H9 (cell line): ENCODE data around the gene SOX30. TPM values are rescaled to one million over a fixed set of nuclear protein-coding genes. Genes with fewer than 3 reads are reported as not detected.

Experiments used
- DNase-seq: peaks from one replicate; pipeline ENCODE4 v3.0.0-alpha.2; 2017
- H2AFZ ChIP-seq: one replicate; pipeline ENCODE4 v1.6.1; 2013; ENCODE audit warnings: mild to moderate bottlenecking, low read length, control low read depth, moderate library complexity
- H2AK5ac ChIP-seq: 2 replicates; pipeline ENCODE4 v1.6.1; 2013; ENCODE audit warnings: low read length, control low read depth, mixed read lengths; ENCODE audit not compliant: insufficient read length
- H2BK120ac ChIP-seq: one replicate; pipeline ENCODE4 v1.6.1; 2013; ENCODE audit warnings: low read depth, mild to moderate bottlenecking, low read length, control low read depth, inconsistent platforms; ENCODE audit not compliant: poor library complexity, severe bottlenecking
- H2BK12ac ChIP-seq: 2 replicates; pipeline ENCODE4 v1.6.1; 2013; ENCODE audit warnings: low read length, control low read depth, mixed read lengths, low read depth; ENCODE audit not compliant: insufficient read length
- H2BK15ac ChIP-seq: 2 replicates; pipeline ENCODE4 v1.6.1; 2013; ENCODE audit warnings: low read depth, low read length, control low read depth
- H2BK20ac ChIP-seq: one replicate; pipeline ENCODE4 v1.6.1; 2013; ENCODE audit warnings: low read depth, mild to moderate bottlenecking, low read length, control low read depth, inconsistent platforms; ENCODE audit not compliant: poor library complexity, severe bottlenecking
- H2BK5ac ChIP-seq: 2 replicates; pipeline ENCODE4 v1.6.1; 2013; ENCODE audit warnings: low read length, control low read depth, mixed read lengths; ENCODE audit not compliant: insufficient read length
- H3K14ac ChIP-seq: 2 replicates; pipeline ENCODE4 v1.6.1; 2013; ENCODE audit warnings: low read length, control low read depth; ENCODE audit not compliant: insufficient read depth
- H3K18ac ChIP-seq: 2 replicates; pipeline ENCODE4 v1.6.1; 2013; ENCODE audit warnings: low read depth, mild to moderate bottlenecking, mixed read lengths, low read length, control low read depth; ENCODE audit not compliant: insufficient read length
- H3K23ac ChIP-seq: 2 replicates; pipeline ENCODE4 v1.6.1; 2013; ENCODE audit warnings: low read length, control low read depth, mixed read lengths, low read depth; ENCODE audit not compliant: insufficient read length
- H3K23me2 ChIP-seq: 2 replicates; pipeline ENCODE4 v1.6.1; 2013; ENCODE audit warnings: low read depth, mild to moderate bottlenecking, mixed read lengths, low read length, control low read depth; ENCODE audit not compliant: insufficient read length, poor library complexity, severe bottlenecking
- H3K27ac ChIP-seq: 2 replicates; pipeline ENCODE4 v1.5.1; 2013; ENCODE audit warnings: low read length, control low read depth, mixed read lengths, low read depth; ENCODE audit not compliant: insufficient read length
- H3K27me3 ChIP-seq: 2 replicates; pipeline ENCODE4 v1.6.1; 2013; ENCODE audit warnings: low read length, control low read depth, inconsistent platforms; ENCODE audit not compliant: insufficient read depth
- H3K4ac ChIP-seq: 2 replicates; pipeline ENCODE4 v1.6.1; 2013; ENCODE audit warnings: low read depth, mild to moderate bottlenecking, control low read depth, inconsistent platforms, low read length, moderate library complexity
- H3K4me1 ChIP-seq: 2 replicates; pipeline ENCODE4 v1.6.1; 2013; ENCODE audit warnings: low read length, control low read depth, inconsistent platforms; ENCODE audit not compliant: insufficient read depth
- H3K4me2 ChIP-seq: 2 replicates; pipeline ENCODE4 v1.6.1; 2013; ENCODE audit warnings: low read length, control low read depth, mixed read lengths; ENCODE audit not compliant: insufficient read length, insufficient read depth
- H3K56ac ChIP-seq: 2 replicates; pipeline ENCODE4 v1.6.1; 2013; ENCODE audit warnings: low read depth, mild to moderate bottlenecking, mixed read lengths, low read length, control low read depth; ENCODE audit not compliant: insufficient read length
- H3K79me1 ChIP-seq: 2 replicates; pipeline ENCODE4 v1.6.1; 2013; ENCODE audit warnings: low read depth, mild to moderate bottlenecking, moderate library complexity, low read length, control low read depth, inconsistent platforms; ENCODE audit not compliant: insufficient read depth, poor library complexity, severe bottlenecking
- H3K79me2 ChIP-seq: 2 replicates; pipeline ENCODE4 v1.6.1; 2013; ENCODE audit warnings: low read length, control low read depth, inconsistent platforms; ENCODE audit not compliant: insufficient read depth
- H3K9ac ChIP-seq: 2 replicates; pipeline ENCODE4 v1.6.1; 2013; ENCODE audit warnings: low read length, control low read depth, mixed read lengths; ENCODE audit not compliant: insufficient read length; ENCODE audit errors: extremely low read depth
- H3K9me3 ChIP-seq: one replicate; pipeline ENCODE4 v1.6.1; 2013; ENCODE audit warnings: low read depth, low read length, inconsistent platforms; ENCODE audit not compliant: control insufficient read depth
- H3T11ph ChIP-seq: one replicate; pipeline ENCODE4 v1.6.1; 2013; ENCODE audit warnings: mild to moderate bottlenecking, low read length, control low read depth, inconsistent platforms
- H4K20me1 ChIP-seq: one replicate; pipeline ENCODE4 v1.6.1; 2013; ENCODE audit not compliant: control insufficient read depth, insufficient read length, insufficient read depth
- H4K5ac ChIP-seq: 2 replicates; pipeline ENCODE4 v1.6.1; 2013; ENCODE audit warnings: low read depth, mild to moderate bottlenecking, mixed read lengths, low read length, control low read depth; ENCODE audit not compliant: insufficient read length
- H4K8ac ChIP-seq: replicated peaks from 2 replicates; pipeline ENCODE4 v1.6.1; 2013; ENCODE audit warnings: low read length, control low read depth, mixed read lengths, low read depth; ENCODE audit not compliant: insufficient read length
- H4K91ac ChIP-seq: 2 replicates; pipeline ENCODE4 v1.6.1; 2013; ENCODE audit warnings: low read depth, mild to moderate bottlenecking, moderate library complexity, mixed read lengths, low read length, control low read depth; ENCODE audit not compliant: insufficient read length
- H3K27ac Mint-ChIP-seq, 3 experiments: 2 replicates in 2 of 3; 3 replicates in 1 of 3; pipeline ENCODE4 v1.8.0; 2020 to 2021; ENCODE audit warnings: mixed read lengths in 3 of 3, mild to moderate bottlenecking in 1 of 3, moderate library complexity in 1 of 3
- H3K27me3 Mint-ChIP-seq: 2 replicates; pipeline ENCODE4 v1.8.0; 2021; ENCODE audit warnings: low read depth, mild to moderate bottlenecking, moderate library complexity, mixed read lengths
- H3K36me3 Mint-ChIP-seq, 3 experiments: 2 replicates in 2 of 3; 3 replicates in 1 of 3; pipeline ENCODE4 v1.8.0; 2020 to 2021; ENCODE audit warnings: low read depth in 3 of 3, mixed read lengths in 3 of 3; ENCODE audit not compliant: insufficient read depth in 1 of 3
- H3K4me1 Mint-ChIP-seq, 2 experiments: 2 replicates each; pipeline ENCODE4 v1.8.0; 2020; ENCODE audit warnings: mixed read lengths in 2 of 2
- H3K4me3 Mint-ChIP-seq, 2 experiments: 2 replicates in 1 of 2; 3 replicates in 1 of 2; pipeline ENCODE4 v1.8.0; 2020 to 2021; ENCODE audit warnings: mild to moderate bottlenecking in 2 of 2, mixed read lengths in 2 of 2, moderate library complexity in 1 of 2
- H3K9me3 Mint-ChIP-seq, 2 experiments: 2 replicates in 1 of 2; 3 replicates in 1 of 2; pipeline ENCODE4 v1.8.0; 2020; ENCODE audit warnings: mild to moderate bottlenecking in 2 of 2, mixed read lengths in 2 of 2, moderate library complexity in 1 of 2
- WGBS: extraction: QIAGEN DNeasy Blood & Tissue Kit; methylation state at CpG from one replicate; pipeline ENCODE4 v1.1.7; 2013; ENCODE audit warnings: missing lambda C conversion rate, low lambda C conversion rate, mixed read lengths; ENCODE audit not compliant: insufficient read length; ENCODE audit errors: extremely low coverage; 5-methylcytosine and 5-hydroxymethylcytosine counted together
- total RNA-seq: library from RNA; stranded (reverse); gene quantifications from 2 replicates; pipeline ENCODE4 v1.2.1, GENCODE V29; 2021
- TF ChIP-seq, protein P1 (sequence below): fragments of 200-600 bp; sonication (generic); conservative IDR thresholded peaks from 3 replicates; pipeline ENCODE4 v1.8.0; 2021; ENCODE audit warnings: antibody characterized with exemption, mild to moderate bottlenecking

Gene SOX30
- total RNA-seq, 1 experiment from 2014 or later: not detected

DNA sequence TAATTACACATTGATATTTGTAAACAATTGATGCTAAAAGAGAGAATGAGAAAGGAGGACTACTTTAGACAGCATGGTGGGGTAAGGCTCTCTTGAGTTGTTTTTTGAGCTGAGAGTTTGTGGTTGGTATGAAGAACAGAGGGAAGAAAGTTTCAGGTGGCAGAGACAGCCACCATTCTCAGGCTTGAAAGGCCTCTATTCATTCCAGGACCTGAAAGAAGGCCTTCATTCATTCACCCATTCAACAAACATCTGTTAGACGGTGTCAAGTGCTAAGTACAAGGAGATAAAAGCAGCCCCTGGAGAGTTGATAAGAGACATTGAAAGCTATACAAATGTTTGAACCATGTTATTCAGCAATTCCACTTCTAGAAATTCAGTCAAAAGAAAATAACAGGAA, 55.0 kb downstream of the SOX30 start:
- Histone ChIP-seq H3K9me3 (no peaks in the 10 kb centered on the region), H3K27me3 (no peaks in the 10 kb centered on the region), H3K56ac (no peak overlapping the region), H2AK5ac (no peak overlapping the region), H4K8ac (no peak overlapping the region), H3K14ac (no peak overlapping the region), H3K79me2 (no peaks in the 10 kb centered on the region), H4K5ac (no peak overlapping the region), H3K4me1 (no peaks in the 10 kb centered on the region), H3K18ac (no peak overlapping the region), H3K23me2 (no peaks in the 10 kb centered on the region), H2BK12ac (no peak overlapping the region), H2BK20ac (no peak overlapping the region), H2BK5ac (no peak overlapping the region), H3K79me1 (no peaks in the 10 kb centered on the region), H2BK120ac (no peak overlapping the region), H2BK15ac (no peak overlapping the region), H3K23ac (no peak overlapping the region), H3K4ac (no peak overlapping the region), H3K4me2 (no peak overlapping the region), H3K9ac (no peak overlapping the region), H4K20me1 (no peaks in the 10 kb centered on the region), H4K91ac (no peak overlapping the region), H3K27ac (no peak overlapping the region), H3T11ph (no peak overlapping the region), H2AFZ (no peak overlapping the region)
- H3K4me1 Mint-ChIP-seq: no peaks in the 10 kb centered on the region
- no peak for DNase-seq
- no peaks in the 10 kb centered on the region for H3K27me3 Mint-ChIP-seq
- H3K36me3 Mint-ChIP-seq: no peaks in the 10 kb centered on the region
- WGBS: no CpG with 5 or more reads among the region's 1 CpG
- no peaks in the 10 kb centered on the region for H3K9me3 Mint-ChIP-seq
- H3K27ac Mint-ChIP-seq: no peak overlapping the region; a peak in 1 of 7 replicates
- TF ChIP-seq, protein P1, sequence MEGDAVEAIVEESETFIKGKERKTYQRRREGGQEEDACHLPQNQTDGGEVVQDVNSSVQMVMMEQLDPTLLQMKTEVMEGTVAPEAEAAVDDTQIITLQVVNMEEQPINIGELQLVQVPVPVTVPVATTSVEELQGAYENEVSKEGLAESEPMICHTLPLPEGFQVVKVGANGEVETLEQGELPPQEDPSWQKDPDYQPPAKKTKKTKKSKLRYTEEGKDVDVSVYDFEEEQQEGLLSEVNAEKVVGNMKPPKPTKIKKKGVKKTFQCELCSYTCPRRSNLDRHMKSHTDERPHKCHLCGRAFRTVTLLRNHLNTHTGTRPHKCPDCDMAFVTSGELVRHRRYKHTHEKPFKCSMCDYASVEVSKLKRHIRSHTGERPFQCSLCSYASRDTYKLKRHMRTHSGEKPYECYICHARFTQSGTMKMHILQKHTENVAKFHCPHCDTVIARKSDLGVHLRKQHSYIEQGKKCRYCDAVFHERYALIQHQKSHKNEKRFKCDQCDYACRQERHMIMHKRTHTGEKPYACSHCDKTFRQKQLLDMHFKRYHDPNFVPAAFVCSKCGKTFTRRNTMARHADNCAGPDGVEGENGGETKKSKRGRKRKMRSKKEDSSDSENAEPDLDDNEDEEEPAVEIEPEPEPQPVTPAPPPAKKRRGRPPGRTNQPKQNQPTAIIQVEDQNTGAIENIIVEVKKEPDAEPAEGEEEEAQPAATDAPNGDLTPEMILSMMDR: no peak
- no peak overlapping the region for H3K4me3 Mint-ChIP-seq
